Mucosa of gallbladder (tissue), 1 donor: Measurements from ENCODE around the gene LYPD3. TPM values are rescaled to one million over a fixed set of nuclear protein-coding genes. Genes with fewer than 3 reads are reported as not detected.
"Not testable (repeated sequence)": the region's sequence is repeated elsewhere in the genome, so short reads cannot be mapped to it uniquely, and the experiment has no call there.

ENCODE experiments used
- DNase-seq: peaks from one replicate; pipeline ENCODE4 v3.0.0-alpha.2; 2020; ENCODE audit warnings: low spot score
- total RNA-seq: library from RNA; stranded (reverse); gene quantifications from one replicate; pipeline ENCODE4 v1.2.1, GENCODE V29; 2021
- donor health status: DM: no; HTN: no; CAD: no.

Gene LYPD3
- 1.6 TPM for total RNA-seq

- DNase-seq, result no peak
Observed at GRCh38 chr19:43465468-43466120, at the start of gene LYPD3. Gene LYPD3, minus strand, starts transcription at chr19:43465608. Its CDS starts 37 bp downstream, at chr19:43465571.

DNA sequence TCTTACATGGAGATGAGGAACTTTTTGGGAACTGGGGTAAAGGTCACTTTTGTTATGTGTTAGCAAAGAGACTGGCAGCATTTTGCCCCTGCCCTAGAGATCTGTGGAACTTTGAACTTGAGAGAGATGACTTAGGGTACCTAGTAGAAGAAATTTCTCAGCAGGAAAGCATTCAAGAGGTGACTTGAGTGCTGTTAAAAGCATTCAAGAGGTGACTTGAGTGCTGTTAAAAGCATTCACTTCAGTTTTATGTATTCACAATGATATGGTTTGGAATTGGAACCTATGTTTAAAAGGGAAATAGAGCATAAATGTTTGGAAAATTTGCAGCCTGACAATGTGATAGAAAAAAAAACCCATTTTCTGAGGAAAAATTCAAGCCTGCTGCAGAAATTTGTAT, 47.0 kb upstream of the LYPD3 start:
- DNase-seq, result not testable (repeated sequence)

- DNase-seq, result no peak
Observed at GRCh38 chr19:43511324-43511723, 45.9 kb upstream of the LYPD3 start.

DNA sequence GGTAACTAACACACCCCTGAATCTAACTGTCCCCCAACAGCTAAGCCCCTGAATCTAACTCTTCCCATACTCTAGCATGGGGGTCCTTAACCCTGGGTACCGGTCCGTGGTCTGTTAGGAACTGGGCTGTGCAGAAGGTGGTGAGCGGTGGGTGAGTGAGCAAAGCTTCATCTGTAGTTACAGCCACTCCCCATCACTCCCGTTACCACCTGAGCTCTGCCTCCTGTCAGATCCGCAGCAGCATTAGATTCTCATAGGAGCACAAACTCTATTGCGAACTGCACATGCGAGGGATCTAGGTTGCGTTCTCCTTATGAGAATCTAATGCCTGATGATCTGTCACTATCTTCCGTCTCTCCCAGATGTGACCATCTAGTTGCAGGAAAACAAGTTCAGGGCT, 45.3 kb upstream of the LYPD3 start:
- no peak for DNase-seq

- no peak for DNase-seq
Observed at GRCh38 chr19:43507880-43508279, 42.5 kb upstream of the LYPD3 start.

GRCh38 chr19:43506629-43507028, 41.2 kb upstream of the LYPD3 start:
- DNase-seq, result no peak

DNA sequence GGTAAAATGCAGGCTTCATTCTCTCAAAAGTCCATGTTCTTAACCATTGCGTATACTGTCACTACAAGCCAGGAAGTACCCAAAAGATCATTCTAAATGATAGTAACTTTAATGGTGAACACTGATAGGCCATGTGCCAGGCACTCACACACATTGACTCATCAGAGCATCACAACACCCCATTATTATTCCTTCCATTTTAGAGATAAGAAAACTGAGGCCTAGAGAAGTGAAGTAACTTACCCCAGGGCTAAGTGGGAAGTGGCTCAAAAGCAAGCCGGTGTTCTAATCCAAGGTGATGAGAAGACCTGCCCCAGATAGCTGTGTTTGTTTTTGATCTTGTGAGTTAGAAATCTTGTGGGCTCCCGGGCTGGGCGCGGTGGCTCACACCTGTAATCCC, 40.5 kb upstream of the LYPD3 start:
- DNase-seq, result no peak

GRCh38 chr19:43505186-43505456, 39.7 kb upstream of the LYPD3 start:
- DNase-seq, result no peak

DNA sequence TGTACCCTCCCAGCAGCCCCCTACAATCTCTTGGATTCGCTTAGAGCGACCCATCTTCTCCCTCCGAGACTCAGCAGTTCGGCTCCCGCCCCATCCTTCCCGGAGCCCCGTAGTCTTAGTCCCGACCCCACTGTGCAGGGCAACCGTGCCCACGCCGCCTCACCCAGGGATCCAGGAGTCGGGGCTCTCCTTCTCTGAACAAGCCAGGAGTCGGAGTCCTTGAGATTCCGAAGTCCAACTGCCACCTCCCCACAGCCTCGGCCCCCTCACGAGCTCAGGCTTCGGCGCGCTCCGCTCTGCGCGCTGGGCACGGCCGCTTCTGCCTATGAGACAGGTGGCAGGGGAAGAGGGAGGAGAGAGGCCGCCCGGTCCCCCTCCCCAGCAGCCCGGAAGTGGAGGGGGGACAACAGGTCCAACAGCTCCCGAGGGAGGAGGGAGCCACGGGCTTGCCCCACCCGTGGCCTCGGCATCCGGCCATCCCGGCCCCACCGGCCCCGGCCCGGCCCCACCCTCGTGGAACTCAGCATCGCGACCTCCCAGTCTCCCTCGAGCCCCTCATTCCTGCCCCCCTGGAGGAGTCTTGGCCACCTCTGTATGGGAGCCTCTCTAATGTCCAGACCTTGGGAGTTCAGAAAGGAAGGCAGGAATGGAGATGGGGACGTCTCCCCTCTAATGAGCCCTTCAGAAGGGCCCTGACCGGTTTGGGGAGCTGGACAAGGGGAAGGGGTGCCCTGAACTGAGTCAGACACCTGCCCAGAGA, 39.2 kb upstream of the LYPD3 start, which contains the start of gene PHLDB3:
TSS of gene PHLDB3 (minus strand) at position 321 of the 760 bp plus-strand sequence. CDS start 628 bp downstream, outside the sequence.
- DNase-seq, result peak; percentile 41

DNA sequence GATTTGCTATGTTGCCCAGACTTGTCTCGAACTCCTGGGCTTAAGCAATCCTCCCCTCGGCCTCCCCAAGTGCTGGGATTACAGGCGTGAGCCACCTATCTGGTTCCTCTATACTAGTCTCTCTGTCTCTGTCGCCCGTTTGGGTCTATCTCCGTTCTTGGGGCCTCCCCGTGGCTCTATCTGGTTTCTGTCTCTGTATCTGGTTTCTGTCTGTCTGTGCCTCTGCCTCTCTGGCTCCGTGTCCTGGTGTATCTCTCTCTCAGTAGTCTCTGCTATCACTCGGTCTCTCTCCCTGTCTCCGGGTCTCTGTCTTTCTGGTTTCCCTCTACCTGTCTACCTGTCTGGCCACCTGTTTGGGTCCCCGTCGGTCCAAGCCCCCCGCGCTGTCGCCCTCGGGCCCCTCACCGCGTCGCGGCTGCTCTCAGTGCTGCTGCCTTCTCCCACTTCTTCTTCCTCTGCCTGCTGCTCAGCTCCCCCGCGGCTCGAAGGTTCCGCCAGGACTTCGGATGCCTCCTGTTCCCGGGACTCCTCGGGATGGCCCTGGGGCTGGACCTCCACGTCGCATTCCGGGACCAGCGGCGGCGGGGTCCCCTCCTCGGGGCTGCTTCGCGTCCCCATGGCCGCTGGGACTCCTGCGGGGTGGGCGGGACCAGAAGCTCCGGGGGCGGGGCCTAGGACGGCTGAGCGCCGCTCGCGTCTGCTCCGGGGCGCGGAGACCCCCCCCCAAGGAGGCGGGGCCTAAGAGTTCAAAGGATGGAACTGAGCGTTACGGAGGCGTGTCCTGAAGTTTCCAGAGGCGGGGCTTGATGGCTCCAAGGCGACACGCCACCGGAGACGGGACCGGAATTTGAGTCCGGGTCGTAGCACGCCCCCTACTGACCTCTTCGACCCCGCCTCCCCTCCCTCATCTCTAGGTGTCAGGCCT, 38.4 kb upstream of the LYPD3 start:
- DNase-seq, result peak; percentile 99

GRCh38 chr19:43502419-43502976, 37.1 kb upstream of the LYPD3 start:
- no peak for DNase-seq

DNA sequence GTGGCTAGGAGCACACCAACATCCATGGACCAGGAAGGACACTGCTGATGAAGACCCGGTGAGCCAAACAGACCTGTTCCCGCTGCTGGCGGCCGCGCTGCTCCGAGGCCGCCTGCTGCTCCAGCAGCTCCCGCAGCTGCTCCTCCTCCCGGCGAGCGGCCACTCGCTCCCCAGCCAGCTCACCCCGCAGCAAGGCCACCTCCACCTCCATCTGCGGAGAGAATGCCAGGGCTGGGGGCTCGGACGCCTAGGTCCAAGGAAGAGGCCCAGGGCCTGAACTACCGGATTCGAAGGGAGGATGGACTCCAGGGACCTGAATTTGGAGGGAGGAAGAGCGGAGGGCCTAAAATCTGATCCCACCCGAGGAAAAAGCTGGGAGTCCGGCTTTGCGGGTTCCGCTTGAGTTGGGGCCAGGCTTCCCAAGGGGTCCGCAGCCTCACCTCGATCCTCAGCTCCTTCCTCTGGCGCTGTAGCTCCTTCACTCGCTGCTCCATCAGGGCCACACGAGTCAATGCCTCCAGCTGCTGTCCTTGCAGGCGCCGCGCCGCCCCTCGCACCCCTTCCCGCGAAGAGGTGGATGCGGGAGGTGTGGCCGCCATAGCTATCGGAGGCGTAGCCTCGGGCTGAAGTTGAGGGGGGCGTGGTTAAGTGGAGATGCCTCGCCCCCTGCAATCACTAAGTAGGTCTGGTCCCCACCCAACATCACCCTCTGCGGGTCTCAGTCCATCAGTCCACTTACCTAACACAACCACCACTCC, 36.4 kb upstream of the LYPD3 start:
- DNase-seq, result no peak

DNA sequence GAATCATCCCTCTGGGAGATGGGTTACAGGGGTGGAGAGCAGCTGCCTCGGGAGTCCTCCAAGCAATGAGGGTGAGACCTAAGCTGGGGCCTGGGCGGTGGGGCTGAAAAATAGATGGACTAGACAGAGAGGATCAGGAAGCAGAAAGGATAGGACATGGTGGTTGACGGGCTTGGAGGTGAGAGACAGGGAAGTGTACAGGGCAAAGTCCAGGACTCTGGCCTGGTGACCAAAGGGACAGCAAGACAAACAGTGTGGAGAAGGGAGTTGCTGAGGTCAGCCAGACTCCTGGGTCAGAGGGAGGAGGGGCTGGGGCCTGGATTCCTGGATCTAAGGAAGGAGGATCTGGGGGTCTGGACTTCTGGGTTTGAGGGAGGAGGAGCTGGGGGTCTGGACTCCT, 33.6 kb upstream of the LYPD3 start:
- peak; percentile 64 for DNase-seq

DNA sequence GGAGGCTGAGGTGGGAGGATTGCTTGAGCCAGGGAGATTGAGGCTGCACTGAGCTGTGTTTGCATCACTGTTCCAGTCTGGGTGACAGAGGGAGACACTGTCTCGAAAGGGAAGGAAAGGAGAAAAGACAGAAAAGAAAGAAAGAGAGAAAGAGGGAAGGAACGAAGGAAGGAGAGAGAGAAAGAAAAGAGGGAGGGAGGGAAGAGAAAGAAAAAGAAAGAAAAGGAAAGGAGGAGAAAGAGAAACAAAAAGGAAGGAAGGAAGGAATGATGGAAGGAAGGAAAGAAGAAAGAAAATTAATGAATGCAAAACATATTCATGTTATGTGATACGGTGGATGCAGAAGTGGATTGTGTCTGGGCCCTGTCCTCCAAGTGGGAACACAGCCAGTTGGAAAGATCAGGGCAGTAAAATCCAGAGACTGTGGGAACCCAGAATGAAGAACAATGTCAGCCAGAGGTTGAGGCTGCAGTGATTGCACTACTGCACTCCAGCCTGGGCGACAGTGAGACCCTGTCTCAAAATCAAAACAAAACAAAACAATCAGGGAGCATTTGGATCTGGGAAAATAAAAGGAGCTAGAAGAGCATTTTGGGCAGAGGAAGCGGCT, 32.9 kb upstream of the LYPD3 start:
- no peak for DNase-seq

DNA sequence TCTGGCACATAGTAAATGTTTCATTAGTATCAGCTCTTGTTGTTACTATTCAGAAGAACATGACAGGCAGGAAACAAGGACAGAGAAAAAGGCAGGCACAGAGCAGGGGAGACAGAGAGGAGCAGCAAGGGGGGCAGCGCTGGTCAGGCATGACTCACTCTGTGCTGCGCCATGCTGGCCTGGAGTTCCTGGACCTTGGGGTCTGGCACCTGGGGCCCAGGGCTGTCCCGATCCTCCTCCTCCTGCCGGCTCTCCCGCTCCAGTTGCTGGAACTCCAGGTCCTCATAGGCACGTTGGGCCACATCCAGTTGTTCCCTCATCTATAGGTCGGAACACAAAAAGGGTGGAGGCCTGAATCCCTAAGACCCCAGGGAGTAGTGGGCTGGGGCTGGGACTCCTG, 31.6 kb upstream of the LYPD3 start:
- no peak for DNase-seq

- no peak for DNase-seq
Observed at GRCh38 chr19:43495082-43495481, 29.7 kb upstream of the LYPD3 start.

- DNase-seq, result no peak
Observed at GRCh38 chr19:43490759-43491158, 25.4 kb upstream of the LYPD3 start.

DNA sequence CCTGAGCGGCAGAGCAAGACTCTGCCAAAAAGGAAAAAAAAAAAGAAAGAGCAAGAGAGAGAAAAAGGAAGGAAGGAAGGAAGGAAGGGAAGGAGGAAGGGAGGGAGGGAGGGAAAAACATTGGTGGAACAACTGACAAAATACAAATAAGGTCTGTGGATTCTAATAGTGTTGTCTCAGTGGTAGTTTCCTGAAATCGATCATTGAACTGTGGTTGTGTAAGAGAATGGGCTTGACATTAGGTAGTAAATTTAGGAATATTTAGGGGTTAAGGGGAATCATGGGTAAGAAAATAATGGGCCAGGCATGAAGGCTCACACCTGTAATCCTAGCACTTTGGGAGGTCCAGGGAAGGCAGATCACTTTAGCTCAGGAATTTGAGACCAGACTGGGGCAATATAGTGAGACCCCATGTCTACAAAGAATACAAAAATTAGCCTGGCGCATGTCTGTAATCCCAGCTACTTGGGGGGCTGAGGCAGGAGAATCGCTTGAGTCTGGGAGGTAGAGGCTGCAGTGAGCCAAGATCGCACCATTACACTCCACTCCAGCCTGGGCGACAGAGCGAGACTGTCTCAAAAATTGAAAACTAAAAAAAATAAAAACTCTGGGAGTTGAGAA, 24.7 kb upstream of the LYPD3 start:
- no peak for DNase-seq

DNA sequence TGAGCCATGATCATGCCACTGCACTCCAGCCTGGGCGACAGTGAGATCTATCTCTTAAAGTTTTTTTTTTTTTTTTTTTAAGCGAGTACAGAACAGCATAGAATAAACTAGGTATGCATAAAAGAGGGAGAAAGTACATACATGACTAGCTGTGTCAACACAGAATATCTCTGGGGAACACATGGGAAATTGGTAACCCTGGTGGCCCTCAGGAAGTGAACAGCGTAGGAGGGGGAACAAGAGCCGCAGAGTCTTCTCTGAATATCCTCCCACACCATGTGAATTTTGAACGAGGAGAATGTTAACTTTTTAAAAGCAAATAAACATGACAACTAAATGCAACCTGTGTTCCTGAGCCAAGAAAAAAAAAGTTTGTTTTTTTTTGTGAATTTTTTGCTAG, 23.9 kb upstream of the LYPD3 start:
- DNase-seq, result no peak

GRCh38 chr19:43488179-43488578, 22.8 kb upstream of the LYPD3 start:
- no peak for DNase-seq

GRCh38 chr19:43486412-43486811, 21.0 kb upstream of the LYPD3 start:
- no peak for DNase-seq
